Activated T-cell treated with anti-CD3 and anti-CD28 coated beads, Interleukin-2, amount 50 U/mL, for 1 hour (primary cell): ENCODE measurements around the gene CCDC92B.
"Not testable (repeated sequence)": the region's sequence is repeated elsewhere in the genome, so short reads cannot be mapped to it uniquely, and the experiment has no call there.

ENCODE experiments used
- DNase-seq: peaks from one replicate; pipeline ENCODE4 v3.0.0-alpha.2; 2020

Gene CCDC92B

GRCh38 chr17:2688351-2689342 is 60.8 kb downstream of the CCDC92B start:
- DNase-seq: peak; percentile 25

- DNase-seq: peak; percentile 37
These were observed 62.4 kb downstream of the CCDC92B start for GRCh38 chr17:2687074-2687418.

- DNase-seq: peak; percentile 21
These were observed 63.8 kb downstream of the CCDC92B start for GRCh38 chr17:2685696-2686095.

- peak; percentile 19 for DNase-seq
These were observed 64.9 kb downstream of the CCDC92B start for GRCh38 chr17:2684549-2684948.

- DNase-seq: no peak
These were observed 65.5 kb downstream of the CCDC92B start for GRCh38 chr17:2683912-2684311.

GRCh38 chr17:2682176-2682938 is 67.1 kb downstream of the CCDC92B start:
- DNase-seq: no peak

- DNase-seq: no peak
These were observed 67.8 kb downstream of the CCDC92B start for GRCh38 chr17:2681650-2682049.

- DNase-seq: no peak
These were observed 68.5 kb downstream of the CCDC92B start for GRCh38 chr17:2680961-2681360.

- not testable (repeated sequence) for DNase-seq
These were observed 70.2 kb downstream of the CCDC92B start for GRCh38 chr17:2679247-2679646.
